CD4-positive, alpha-beta T cell treated with Interleukin-4 for 4 hours (primary cell): ENCODE measurements around the gene ACER2.

ENCODE experiments used
- DNase-seq: peaks from one replicate; pipeline ENCODE4 v3.0.0-alpha.2; 2020

ACER2 gene

DNA sequence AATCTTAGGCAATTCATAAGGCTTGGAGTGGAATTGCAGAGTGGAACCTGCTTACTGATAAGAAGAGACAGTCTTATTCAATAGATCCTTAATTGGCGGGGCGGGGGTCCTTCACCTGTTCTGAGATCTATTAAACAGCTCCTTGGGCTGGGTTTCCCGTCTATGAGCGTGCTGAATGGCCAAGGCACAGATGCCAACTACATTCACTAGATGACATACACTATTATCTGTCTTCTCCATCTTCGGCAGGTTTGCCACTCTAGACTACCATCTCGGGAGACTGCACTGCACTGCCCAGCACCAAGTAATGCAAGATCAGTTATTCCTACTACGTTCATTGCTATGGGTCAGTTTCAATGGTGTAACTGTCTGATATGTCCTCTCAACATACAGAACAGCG is 81.5 kb downstream of the ACER2 start:
- DNase-seq = no peak

DNA sequence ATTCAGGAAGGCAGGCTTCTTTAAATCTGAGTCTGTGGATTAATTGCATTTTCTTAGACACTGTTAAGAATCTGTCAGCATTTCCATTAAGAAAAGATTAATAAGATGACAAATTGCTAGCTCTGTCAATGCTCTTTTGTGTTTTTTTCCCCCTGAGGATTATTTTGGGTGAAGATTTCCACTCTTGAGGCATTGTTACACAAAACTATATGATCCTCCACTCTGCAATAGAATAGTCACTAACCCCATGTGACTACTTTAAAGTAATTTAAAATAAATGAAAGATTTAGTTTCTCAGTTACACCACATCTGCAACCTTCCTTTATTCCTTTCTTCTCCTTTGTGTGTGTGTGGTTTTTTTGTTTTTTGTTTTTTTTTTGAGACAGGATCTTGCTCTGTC is 82.0 kb downstream of the ACER2 start:
- no peak for DNase-seq

DNA sequence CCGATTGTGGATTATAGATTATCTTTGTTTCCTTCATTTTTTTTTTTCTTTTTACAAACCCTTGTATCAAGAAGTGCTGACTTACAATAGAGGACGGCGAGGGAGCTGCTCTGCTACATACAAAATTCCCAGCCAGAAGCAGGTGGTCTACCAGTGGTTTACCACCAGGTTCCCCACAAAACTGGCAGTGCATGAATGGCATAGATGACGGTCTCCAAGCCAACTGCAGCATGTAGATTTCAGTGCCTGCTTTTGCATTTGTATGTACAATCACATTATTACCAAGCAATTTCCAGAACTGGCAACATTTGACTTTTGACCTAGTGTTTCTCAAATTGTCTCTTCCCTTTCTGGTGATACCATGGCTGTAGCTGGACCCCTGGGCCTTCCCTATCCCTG is 84.0 kb downstream of the ACER2 start:
- no peak for DNase-seq

DNA sequence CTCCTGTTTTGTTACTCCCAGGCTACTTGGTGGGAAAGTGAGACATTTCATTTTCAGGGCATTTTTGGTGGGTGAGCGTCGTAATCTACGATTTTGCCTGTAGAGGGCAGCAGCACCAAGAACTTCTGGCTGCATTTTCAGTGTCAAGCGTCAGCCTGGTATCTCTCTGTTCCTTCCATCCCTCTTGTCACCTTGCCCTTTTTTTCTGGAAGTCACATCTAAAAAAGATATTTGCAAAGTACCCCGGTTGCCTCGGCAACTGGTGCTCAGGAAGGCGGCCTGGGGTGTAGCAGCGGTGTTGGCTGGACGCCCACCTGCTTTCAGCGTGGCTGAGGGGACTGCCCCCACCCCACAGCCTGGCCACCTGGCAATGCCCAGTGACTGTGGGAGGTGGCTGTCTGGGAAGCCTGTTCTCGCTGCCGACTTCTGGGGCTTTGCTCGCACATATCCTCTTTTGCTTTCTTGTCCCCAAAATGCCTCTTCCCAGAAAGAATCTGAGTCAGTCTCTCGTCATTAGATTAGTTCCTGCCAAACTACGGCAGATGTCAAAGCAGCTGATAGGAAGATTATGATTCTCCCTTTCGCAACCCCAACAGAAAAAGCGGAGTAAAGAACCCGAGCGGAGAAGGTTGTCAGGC is 84.5 kb downstream of the ACER2 start:
- DNase-seq = peak; percentile 29

DNA sequence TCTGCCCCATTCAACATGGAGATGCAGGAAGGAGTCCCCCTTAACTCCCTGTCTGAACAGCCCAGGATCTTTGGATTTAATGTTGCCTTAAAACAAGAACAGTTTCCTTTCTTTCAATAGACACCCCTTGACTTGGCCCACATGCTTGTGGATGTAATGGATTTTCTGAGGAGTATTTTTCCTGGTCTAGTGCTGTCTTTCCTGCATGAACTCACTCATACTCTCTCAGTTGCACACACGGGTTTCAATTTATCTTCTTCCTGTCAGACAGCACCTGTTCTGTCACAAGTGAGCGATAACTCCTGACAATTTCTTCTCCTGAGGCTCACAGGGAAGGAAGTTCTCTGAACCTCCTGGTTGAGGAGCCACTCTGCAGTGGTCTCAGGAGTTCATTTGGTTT is 85.1 kb downstream of the ACER2 start:
- no peak for DNase-seq

DNA sequence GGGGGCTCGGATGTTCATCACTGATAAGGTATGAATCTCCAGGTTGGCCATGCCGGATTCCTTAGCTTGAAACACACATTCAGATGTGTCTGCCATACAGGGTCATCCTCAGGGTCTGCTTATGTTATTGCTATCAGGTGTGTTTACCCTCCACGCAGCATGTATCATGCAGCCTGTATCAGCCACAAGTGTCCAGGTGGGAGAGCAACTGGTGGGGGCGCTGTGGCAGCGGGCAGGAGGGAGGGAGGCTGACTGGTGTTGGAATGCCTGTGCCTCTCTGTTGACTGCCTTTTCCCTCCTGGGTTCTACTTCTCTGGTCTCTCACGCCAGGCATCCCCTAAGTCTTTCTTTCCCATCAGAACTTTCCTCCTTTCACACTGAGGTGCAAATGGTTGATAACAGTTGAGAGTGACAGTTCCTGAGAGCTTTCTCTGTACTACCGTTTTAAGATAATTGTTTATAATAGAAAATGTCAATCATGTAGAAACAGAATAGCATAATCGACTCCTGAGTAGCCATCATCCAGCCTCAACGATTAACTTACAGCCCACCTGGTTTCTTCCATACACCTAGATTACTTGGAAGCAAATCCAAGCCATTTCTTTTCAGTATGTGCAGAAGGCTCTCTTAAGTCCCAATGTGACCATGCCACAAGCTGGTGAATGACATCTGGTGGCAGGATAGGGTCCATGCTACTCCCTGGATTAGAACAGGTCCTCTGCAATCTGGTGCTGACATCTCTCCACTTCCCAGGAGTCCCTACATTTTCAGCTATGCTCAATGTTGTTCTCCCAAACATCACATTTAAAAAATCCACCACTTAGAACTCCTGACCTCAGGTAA is 86.6 kb downstream of the ACER2 start:
- DNase-seq = no peak

DNA sequence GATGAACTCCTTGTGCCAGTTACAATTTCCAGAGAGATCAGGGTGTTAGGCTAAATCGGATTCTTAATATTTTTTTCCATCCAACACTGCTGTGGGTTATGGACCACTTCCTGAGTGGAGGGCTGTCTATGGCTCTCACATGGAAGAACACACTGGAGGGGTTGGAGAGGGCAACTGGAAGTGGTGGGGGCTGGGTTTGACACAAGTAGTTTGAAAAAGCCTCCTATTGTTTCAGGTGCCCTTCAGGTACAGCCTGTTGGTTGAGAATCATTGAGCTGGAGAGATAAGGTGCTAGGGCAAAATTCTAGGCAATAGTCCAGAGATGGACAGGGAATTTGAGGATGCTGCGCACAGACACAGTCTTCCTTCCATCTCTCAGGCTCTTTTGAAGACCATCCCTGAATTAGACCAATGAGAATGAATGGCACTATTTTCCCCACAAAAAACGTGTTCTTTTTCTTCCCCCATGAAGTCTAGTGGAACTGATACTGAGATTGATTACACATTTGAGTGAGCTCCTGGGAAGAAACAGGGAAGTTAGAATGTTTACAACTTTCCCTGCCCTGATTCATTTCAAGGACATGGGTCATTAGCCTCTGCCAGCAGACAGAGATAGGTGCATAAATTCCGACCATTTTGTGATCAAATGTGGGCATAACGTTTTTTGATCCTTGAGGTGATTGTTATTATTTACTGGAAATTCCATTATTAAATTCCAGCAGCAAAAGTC is 87.7 kb downstream of the ACER2 start:
- no peak for DNase-seq

DNA sequence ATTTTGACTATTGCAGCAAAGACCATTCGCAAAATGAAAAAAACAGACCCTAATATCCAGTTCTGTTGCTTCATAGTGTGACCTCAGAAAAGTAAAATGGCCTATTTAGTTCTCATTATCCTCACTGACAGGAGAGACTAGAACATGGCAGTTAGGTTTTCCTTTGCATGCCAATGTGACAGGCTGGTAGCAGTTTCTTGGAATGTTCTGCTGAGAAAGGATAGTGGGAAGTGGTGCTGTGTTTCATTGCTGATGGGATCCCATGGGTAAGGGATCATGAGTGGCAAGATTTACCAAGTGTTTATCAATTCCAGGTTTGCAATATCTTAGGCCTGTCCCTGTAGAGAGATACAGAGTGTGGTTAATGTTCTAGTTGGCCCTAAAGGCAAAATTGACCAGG is 88.5 kb downstream of the ACER2 start:
- DNase-seq = no peak

DNA sequence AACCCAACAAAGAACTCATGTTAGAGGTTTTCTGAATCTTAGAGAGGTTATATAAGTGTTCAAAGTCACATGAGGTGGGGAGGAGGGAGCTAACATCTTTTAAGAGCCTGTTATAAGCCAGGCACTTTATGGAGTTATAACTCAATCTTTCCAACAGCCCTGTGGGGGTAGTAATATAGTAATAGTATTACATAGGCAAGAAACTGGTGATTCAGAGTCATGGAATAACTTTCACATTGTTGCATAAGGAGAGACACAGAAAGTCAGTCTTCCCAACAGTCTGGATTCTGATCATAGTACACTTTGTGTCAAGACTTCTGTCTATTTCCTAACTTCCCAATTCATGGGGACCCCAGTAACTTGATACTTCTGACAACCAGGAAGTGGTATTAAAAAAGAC is 89.2 kb downstream of the ACER2 start:
- no peak for DNase-seq
